AG10803 (cell line): ENCODE results near the gene DICER1.
A peak's percentile ranks its signal among the peaks of the same experiment; 100 is the strongest.
"Not testable (repeated sequence)": the region's sequence is repeated elsewhere in the genome, so short reads cannot be mapped to it uniquely, and the experiment has no call there.

Experiments used
- DNase-seq: peaks from one replicate; pipeline ENCODE4 v3.0.0; 2010; ENCODE audit warnings: low read depth
- H3K4me3 ChIP-seq: 2 replicates; pipeline ENCODE4 v1.5.1; 2011; ENCODE audit warnings: mild to moderate bottlenecking, low read length, control low read depth
- TF ChIP-seq, protein P1 (sequence below): conservative IDR thresholded peaks from 2 replicates; pipeline ENCODE4 v1.5.1; 2011; ENCODE audit warnings: mild to moderate bottlenecking, low read length, control low read depth, inconsistent platforms

The DICER1 gene

DNA sequence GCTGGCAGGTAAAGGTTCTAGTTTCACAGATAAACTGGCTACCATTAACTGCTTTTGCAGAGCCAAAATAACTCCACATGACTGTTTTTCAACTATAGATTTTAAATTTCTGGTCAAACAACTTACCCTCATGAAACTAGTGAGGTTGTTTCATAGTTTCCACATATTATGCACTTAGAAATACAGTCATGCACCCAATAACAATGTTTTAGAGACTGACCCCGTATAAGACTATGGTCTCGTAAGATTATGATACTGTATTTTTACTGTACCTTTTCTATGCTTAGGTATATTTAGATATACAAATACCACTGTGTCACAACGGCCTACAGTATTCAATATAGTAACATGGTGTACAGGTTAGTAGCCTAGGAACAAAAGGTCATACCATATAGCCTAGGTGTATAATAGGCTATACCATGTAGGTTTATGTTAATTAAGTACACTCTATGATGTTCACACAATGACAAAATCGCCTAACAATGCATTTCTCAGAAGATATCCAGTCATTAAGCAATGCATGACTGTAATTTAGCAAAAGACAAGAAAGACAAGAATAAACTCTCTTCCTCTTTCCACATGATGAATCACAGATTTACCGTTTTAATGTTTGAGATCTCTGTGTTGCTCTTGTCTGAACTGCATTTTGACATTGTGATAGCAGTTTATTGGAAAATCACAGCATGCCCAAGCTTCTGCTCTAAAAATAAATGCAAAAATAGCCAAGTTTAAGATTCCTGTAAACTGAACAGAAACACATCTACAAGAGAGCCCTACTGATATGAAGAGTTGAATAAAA, 17.1 kb downstream of the DICER1 start:
- TF ChIP-seq, protein P1, sequence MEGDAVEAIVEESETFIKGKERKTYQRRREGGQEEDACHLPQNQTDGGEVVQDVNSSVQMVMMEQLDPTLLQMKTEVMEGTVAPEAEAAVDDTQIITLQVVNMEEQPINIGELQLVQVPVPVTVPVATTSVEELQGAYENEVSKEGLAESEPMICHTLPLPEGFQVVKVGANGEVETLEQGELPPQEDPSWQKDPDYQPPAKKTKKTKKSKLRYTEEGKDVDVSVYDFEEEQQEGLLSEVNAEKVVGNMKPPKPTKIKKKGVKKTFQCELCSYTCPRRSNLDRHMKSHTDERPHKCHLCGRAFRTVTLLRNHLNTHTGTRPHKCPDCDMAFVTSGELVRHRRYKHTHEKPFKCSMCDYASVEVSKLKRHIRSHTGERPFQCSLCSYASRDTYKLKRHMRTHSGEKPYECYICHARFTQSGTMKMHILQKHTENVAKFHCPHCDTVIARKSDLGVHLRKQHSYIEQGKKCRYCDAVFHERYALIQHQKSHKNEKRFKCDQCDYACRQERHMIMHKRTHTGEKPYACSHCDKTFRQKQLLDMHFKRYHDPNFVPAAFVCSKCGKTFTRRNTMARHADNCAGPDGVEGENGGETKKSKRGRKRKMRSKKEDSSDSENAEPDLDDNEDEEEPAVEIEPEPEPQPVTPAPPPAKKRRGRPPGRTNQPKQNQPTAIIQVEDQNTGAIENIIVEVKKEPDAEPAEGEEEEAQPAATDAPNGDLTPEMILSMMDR: no peak
- no peak overlapping the region for H3K4me3 ChIP-seq
- peak; percentile 54 for DNase-seq

DNA sequence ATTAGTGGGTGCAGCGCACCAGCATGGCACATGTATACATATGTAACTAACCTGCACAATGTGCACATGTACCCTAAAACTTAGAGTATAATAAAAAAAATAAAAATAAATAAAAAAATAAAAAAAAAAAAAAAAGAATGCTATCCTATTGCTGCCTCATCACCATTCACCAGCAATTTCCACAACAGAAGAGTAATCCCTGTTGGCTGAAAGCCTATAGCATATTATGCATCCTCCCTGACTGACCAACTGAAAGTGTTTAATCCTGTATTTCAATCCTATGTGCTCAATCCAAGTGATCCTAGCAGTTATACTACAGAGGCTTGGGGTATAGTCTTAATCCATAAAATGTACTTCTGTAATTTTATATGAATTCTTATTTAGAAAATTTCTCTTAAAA, 18.5 kb downstream of the DICER1 start:
- no peak for DNase-seq
- TF ChIP-seq, protein P1: no peak
- no peak overlapping the region for H3K4me3 ChIP-seq

DNA sequence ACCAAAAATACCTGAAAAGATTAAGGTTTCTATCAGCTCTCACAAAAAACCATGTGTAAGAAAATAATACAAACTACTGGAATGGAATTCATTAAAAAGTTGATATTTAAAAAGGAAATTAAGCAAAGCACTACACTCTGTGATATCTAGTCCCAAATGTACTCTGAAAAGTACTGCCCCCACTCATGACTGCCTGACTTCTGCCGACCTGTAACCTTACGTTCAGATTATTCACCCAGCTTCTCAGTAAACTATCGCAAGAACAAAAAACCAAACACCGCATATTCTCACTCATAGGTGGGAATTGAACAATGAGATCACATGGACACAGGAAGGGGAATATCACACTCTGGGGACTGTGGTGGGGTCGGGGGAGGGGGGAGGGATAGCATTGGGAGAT, 18.9 kb downstream of the DICER1 start:
- DNase-seq, H3K4me3 ChIP-seq: not testable (repeated sequence)

DNA sequence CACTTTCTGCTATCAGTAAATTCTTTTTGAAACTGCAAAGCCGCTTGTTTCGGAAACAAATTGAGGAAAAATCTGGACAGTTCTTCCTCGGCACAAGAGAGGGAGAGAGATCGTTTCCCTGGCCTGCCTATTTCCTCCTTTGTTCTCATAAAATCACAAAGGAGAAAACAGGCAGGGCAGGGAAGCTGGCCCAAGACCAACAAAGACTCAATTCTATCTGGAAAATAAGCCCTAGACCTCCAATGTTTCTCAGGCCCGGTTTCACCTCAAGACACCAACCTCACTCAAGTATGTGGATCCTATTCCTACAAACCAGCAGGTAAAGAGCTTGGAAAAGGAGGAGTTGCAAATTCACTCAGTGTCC, 19.5 kb downstream of the DICER1 start:
- TF ChIP-seq, protein P1: no peak
- no peak overlapping the region for H3K4me3 ChIP-seq
- DNase-seq: no peak

DNA sequence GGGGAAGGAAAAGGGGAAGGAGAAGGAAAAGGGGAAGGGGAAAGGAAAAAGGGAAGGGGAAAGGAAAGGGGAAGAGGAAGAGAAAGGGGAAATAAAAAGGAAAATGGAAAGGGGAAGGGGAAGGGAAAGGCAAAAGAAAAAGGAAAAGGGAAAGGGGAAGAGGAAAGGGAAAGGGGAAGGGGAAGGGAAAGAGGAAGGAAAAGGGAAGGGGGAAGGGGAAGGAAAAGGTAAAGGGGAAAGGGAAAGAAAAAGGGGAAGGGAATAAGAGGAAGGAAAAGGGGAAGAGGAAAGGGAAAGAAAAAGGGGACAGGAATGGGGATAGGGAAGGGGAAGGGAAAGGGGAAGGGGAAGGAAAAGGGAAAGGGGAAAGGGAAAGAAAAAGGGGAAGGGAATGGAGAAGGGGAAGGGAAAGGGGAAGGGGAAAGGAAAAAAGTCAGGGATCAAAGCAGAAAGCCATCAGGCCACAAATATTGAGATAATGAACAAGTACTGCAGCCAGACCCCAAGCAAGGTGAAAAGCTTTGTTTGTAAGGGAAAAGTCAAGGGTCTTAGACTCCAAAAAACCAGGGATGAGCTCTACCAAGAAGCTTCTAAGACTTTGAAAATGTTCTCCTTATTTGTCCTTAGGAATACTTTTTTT, 20.0 kb downstream of the DICER1 start:
- no peak for DNase-seq
- no peak overlapping the region for H3K4me3 ChIP-seq
- TF ChIP-seq, protein P1: no peak

DNA sequence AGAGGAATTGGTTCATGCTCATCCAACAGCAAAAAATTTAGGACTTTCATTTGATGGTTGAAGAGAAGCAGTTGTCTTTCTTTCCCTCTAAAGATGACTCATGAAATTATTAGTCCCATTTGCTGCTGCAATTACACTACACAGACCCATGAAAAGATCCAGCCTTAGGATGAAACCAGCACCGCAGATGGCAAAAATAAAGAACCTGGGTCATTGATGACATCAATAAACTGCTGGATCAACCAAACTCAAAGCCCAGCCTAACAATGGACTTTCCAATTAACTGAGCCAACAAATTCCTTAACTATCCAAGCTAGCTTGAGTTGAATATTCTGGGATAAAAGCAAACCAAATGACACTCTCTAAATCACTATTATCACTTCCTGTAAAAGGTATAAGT, 20.7 kb downstream of the DICER1 start:
- DNase-seq: peak; percentile 27
- TF ChIP-seq, protein P1: no peak

DNA sequence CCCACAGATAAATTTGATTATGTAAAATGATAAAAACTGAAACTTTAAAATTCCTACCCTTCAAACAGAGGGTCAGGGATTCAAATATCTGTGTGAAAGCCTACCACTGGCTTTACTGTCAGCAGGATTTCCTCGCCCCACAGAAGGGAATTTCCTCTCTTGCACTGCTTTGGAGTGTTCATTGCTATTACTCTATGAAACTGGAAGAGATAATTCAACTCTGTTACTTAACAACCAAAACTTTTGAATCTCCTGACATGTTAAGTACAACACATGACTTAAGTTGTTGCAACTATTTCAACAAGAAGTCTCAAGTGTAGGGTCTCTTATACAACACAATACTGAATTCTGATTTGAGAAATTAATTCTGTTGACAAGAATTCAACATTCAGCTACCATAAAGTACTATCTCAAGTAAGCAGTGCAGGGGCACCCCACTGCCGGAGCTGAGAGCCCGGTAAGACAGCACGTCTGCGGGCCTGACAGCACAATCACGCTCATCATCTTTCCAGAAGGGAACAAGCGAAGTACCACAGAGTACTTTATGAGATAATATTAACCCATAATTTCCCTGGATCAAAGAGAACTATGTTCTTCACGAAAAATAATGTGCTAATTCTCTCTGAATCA, 22.9 kb downstream of the DICER1 start:
- TF ChIP-seq, protein P1: no peak
- no peak overlapping the region for H3K4me3 ChIP-seq
- DNase-seq: no peak

More for the DNA sequence above, 20.7 kb downstream of the DICER1 start:
- H3K4me3 ChIP-seq: no peak overlapping the region
